Renal cortex interstitium (tissue), 11 donors: ENCODE measurements around the gene ITIH6. TPM values are rescaled to one million over a fixed set of nuclear protein-coding genes. Genes with fewer than 3 reads are reported as not detected.
"Not testable (repeated sequence)": the region's sequence is repeated elsewhere in the genome, so short reads cannot be mapped to it uniquely, and the experiment has no call there.

ENCODE experiments used
- DNase-seq, 11 donors: peaks; one replicate each; pipeline ENCODE4 v3.0.0-alpha.2; 2013; ENCODE audit warnings: low read depth in 9 of 11, low spot score in 4 of 11; ENCODE audit errors: extremely low read depth in 1 of 11
- polyA plus RNA-seq, 3 donors: library from polyadenylated mRNA; unstranded; fragments of 120-200 nt; gene quantifications; one replicate each; pipeline ENCODE4 v1.2.1, GENCODE V29; 2013; ENCODE audit not compliant: insufficient read length in 3 of 3

Gene ITIH6
- polyA plus RNA-seq, 3 donors: 0.03 to 0.05 TPM; not detected in 1

DNA sequence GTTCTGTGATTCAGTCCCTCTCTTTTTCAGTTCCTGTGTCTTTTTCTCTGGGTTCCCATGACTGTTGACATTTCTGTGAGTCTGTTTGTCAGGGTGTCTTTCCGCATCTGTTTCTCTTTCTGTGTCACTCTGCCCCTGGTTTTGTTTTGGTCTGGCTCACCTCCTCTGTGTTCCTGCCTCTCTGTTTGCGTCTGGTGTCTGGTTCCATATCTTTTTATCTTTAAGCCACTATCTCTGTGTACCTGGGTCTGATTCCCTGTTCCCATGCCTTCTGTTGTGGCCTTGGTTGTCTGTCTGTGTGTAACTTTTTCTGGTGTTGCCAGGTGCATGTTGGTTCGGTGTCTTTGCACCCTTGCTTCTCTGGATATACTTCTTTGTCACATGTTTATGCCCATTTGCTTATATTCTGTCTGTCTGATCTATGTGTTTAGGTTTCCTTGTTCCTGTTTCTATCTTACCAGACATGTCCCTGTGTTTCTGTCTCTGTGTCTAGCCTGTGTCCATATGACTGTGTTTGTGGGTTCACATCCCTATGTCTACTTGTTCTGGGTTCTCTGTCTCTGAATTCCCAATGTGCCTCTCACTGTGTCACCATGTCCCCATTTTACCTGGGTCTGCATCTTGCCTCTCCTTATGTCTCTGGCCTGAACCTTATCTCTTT lies 50.2 kb downstream of the ITIH6 start:
- DNase-seq: no peak

DNA sequence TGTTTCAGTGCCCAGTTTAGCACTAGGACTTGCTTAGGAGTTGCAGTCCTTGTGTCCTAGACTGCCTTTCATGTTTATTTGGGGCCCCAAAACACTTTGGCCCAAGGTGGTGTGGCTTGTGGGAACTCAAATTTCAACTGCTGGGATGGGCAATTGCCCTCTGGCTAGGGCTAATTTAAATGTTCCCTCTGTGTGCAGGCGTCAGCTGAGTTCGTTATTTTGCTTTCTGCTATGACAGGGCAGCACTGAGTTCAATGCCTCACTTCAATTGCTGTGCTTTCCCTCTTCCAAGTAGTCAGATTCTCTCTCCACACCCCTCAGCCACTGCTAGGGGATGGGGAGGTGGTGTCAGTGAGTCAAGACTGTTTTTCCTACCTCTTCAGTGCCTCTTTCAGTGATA lies 51.1 kb downstream of the ITIH6 start:
- DNase-seq: no peak

DNA sequence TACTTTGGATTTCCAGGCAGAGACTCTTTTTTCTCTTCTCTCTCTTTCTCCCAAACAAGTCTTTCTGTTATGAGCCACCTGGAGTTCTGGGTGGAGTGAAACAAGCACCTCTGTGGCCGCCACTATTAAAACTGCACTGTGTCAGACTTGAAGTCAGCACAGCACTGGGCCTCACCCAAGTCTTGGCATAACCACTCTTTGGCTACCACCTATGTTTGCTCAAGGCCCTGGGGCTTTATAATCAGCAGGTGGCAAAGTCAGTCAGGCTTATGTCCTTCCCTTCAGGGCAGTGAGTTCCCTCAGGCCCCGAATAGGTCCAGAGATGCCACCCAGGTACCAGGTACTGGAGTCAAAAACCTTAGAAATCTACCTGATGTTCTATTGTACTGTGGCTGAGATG lies 52.4 kb downstream of the ITIH6 start:
- no peak for DNase-seq

DNA sequence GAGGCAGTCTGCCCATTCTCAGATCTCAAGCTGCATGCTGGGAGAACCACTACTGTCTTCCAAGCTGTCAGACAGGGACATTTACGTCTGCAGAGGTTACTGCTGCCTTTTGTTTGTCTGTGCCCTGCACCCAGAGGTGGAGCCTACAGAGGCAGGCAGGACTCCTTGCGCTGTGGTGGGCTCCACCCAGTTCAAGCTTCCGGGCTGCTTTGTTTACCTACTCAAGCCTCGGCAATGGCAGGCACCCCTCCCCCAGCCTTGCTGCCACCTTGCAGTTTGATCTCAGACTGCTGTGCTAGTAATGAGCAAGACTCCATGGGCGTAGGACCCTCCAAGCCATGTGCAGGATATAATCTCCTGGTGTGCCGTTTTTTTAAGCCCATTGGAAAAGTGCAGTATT lies 59.5 kb downstream of the ITIH6 start:
- not testable (repeated sequence) for DNase-seq

DNA sequence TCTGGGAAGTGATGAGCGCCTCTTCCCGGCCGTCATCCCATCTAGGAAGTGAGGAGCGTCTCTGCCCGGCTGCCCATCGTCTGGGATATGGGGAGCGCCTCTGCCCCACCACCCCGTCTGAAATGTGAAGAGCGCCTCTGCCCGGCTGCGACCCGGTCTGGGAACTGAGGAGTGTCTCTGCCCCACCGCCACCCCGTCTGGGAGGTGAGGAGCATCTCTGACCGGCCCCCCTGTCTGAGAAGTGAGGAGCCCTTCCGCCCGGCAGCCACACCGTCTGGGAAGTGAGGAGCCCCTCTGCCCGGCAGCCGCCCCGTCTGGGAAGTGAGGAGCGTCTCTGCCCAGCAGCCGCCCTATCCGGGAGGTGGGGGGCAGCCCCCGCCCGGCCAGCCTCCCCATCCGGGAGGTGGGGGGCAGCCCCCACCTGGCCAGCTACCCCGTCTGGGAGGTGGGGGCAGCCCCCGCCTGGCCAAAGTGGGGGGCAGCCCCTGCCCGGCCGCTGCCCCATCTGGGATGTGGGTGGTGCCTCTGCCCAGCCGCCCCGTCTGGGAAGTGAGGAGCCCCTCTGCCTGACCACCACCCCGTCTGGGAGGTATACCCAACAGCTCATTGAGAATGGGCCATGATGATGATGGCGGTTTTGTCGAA lies 61.6 kb downstream of the ITIH6 start:
- not testable (repeated sequence) for DNase-seq

DNA sequence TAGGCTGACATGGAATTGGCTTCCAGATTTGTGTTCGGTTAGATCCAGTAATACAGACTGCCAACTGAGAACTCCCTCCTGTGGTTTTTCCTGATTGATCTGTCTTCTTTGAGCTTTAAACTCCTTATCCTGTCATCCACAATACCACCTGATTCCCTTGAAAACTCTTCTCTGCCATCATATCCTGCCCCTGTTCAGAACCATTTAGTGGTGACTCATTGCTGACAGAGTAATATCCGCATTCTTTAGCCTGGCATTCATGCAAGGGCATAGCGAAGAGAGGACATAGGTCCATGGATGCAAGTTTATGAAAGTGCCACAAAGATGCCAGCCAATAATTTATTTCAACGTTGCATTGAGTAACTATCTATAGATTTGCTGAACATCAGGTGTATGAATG lies 76.6 kb downstream of the ITIH6 start:
- DNase-seq: no peak

DNA sequence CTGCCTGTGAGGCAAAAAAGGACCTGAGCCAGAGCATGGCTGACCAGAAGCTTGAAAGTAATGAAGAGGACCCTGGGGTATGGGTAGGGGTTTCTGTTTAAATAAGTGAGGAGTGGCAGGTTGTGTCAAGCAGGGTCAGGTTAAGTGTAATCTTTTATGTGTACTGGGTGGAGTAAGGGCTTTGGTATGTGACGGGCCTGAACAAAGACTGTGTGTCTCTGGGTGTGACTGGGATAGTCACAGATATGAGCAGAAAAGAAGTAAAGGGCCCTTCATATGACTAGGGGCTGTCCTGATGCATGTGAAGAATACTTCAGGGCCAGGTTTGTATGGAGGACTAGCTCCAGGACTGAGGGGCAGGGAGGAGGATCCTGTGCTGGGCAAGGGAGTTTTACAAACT lies 82.4 kb downstream of the ITIH6 start:
- no peak for DNase-seq

DNA sequence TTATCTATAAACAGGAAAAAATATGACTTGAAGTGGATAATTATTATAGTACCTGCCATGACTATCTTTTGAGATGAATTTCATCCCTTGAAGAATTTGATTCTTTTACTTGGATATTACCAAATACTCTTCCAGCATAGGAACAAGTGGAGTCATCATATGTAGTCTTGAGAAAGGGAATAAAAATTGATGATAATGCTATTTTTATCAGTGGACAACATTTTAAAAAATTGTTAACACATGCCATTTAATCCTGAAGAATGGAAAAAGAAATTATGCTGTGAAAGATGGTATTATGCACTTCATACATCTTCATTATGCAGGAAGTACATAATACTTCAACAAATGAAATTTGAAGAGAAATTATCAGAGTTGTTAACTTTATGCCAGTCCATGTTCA lies 83.6 kb downstream of the ITIH6 start:
- no peak for DNase-seq

DNA sequence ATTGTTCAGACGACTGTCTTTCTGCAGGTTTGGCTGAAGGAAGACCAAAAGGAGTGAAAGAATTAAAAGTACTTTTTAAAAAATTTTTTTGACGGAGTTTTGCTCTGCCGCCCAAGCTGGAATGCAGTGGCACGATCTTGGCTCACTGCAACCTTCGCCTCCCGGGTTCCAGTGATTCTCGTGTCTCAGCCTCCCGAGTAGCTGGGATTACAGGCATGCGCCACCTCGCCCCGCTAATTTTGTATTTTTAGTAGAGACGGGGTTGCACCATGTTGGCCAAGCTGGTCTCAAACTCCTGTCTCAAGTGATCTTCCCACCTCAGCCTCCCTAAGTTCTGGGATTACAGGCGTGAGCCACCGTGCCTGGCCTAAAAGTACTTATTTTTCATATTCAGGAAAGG lies 86.3 kb downstream of the ITIH6 start:
- DNase-seq: no peak

DNA sequence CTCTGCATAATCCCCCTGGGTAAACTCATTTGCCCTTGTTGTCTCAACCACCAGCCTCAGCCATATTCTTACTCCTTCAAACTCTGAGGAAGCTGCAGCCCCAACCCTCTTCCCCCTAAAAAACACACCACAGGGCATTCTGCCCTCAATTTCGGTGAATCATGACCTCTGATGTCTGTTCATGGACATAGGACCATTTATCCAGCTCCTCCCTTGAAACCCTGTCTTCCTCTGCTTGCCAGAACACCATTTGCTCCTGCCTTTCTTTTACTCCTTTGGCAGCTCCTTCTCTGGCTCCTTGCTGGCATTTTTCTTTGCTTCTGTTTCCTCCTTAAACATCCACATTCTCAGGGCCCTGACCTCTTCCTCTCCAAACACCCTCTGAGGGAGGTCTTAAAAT lies 87.1 kb downstream of the ITIH6 start:
- DNase-seq: no peak

DNA sequence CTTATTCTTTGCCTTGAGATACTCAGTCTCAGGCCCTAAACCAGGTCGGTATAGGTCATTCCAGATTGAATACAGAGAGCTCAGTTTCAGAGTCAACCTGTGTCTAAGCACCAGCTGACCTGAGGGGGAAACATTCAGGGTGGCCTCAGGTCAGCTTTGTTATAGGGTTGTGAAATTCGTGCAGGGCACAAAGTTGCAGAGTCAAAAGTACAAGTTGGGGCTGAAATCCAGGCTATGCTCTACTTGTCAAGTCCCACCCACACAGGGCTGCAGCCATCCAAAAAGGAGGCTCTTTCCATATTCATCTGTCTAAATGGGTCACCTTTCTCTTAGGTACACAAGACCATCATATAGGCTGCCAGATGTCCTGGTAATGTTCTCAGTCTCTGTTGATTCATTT lies 89.7 kb downstream of the ITIH6 start:
- no peak for DNase-seq

Other genes starting within 250 kb of the ITIH6 start
- 100 to 1,000 TPM; 651 to 783 (median 710) TPM for gene MAGED2, start 9.5 kb upstream of the ITIH6 start, polyA plus RNA-seq
- gene TRO, start 122.6 kb upstream of the ITIH6 start, polyA plus RNA-seq: 100 to 1,000 TPM; 115 to 127 (median 119) TPM
- gene PFKFB1, start 195.9 kb upstream of the ITIH6 start, polyA plus RNA-seq: under 1 TPM; 0.48 to 0.64 (median 0.60) TPM
- gene APEX2, start 202.1 kb upstream of the ITIH6 start, polyA plus RNA-seq: 10 to 100 TPM; 14.1 to 18.6 (median 15.1) TPM
- 10 to 100 TPM; 10.5 to 25.7 (median 13.5) TPM for gene ALAS2, start 232.7 kb upstream of the ITIH6 start, polyA plus RNA-seq